ENCODE measurements around the gene SPRED2.

GRCh38 chr2:65382776-65383357, 49.5 kb downstream of the SPRED2 start:
- TF ChIP-seq BRCA1 (IDR thresholded peaks at IDR 0.05; ENCODE audit: low read depth, low read length) (no peak), POLR2A (IDR thresholded peaks at IDR 0.05; ENCODE audit: control extremely low read depth in 1 of 2, low read depth in 2 of 2, low read length in 2 of 2) (no peak), TEAD4 (IDR thresholded peaks at IDR 0.05; ENCODE audit: low read depth, low read length) (no peak), CTCF (IDR thresholded peaks at IDR 0.05; ENCODE audit: control extremely low read depth in 1 of 3, insufficient read depth in 1 of 3, low read depth in 1 of 3, low read length in 3 of 3) (no peak), NRF1 (IDR thresholded peaks at IDR 0.05; ENCODE audit: low read depth, low read length) (no peak), SP1 (IDR thresholded peaks at IDR 0.05; ENCODE audit: low read depth, low read length) (no peak), BCL11A (IDR thresholded peaks at IDR 0.05; ENCODE audit: low read depth in 2 of 2, low read length in 2 of 2) (no peak)

Data from H1 (cell line).